HG02973 (cell line): ENCODE measurements around the gene DKC1.
"Not testable (repeated sequence)": the region's sequence is repeated elsewhere in the genome, so short reads cannot be mapped to it uniquely, and the experiment has no call there.

Experiments used
- ATAC-seq: cut with Tn5 transposase; IDR thresholded peaks from one replicate; pipeline ENCODE4 v1.9.1; 2021; ENCODE audit warnings: moderate library complexity; ENCODE audit not compliant: unreplicated experiment

Gene DKC1

GRCh38 chrX:154817048-154817618 is 54.5 kb downstream of the DKC1 start:
- not testable (repeated sequence) for ATAC-seq

GRCh38 chrX:154818916-154819770 is 56.5 kb downstream of the DKC1 start:
- no peak for ATAC-seq

GRCh38 chrX:154819771-154820341 is 57.2 kb downstream of the DKC1 start:
- no peak for ATAC-seq

GRCh38 chrX:154821523-154821922 is 58.9 kb downstream of the DKC1 start:
- ATAC-seq: no peak

GRCh38 chrX:154822029-154822428 is 59.4 kb downstream of the DKC1 start:
- ATAC-seq: no peak

GRCh38 chrX:154824638-154825037 is 62.0 kb downstream of the DKC1 start:
- ATAC-seq: no peak

GRCh38 chrX:154825586-154825985 is 62.9 kb downstream of the DKC1 start:
- not testable (repeated sequence) for ATAC-seq
